Spleen (tissue), 7 donors: Measurements from ENCODE around the gene METAP1D.

Experiments
- CTCF ChIP-seq, 11 experiments: fragments of 200-600 bp in 7 of 11; fragments of 450-650 bp in 4 of 11; sonication (generic) in 4 of 11; IDR thresholded peaks in 8 of 11; conservative IDR thresholded peaks in 3 of 11; 1 replicate in 7 of 11; 2 replicates in 4 of 11; pipeline versions ENCODE4 v1.4.0 to v1.8.0; 2016 to 2021; ENCODE audit warnings: antibody characterized with exemption in 11 of 11, inconsistent platforms in 4 of 11, mild to moderate bottlenecking in 1 of 11
- POLR2A ChIP-seq, 3 donors: fragments of 450-650 bp; IDR thresholded peaks; one replicate each; pipeline ENCODE4 v1.5.1; 2017; ENCODE audit warnings: antibody characterized with exemption in 3 of 3, mild to moderate bottlenecking in 1 of 3
- donor health status: DM: no; HTN: no; CAD: no; lungs with moderate emphysema.
- donor health status: DM: no; HTN: no; CAD: no.
- donor health status: DM: no; HTN: no; CAD: no.

DNA sequence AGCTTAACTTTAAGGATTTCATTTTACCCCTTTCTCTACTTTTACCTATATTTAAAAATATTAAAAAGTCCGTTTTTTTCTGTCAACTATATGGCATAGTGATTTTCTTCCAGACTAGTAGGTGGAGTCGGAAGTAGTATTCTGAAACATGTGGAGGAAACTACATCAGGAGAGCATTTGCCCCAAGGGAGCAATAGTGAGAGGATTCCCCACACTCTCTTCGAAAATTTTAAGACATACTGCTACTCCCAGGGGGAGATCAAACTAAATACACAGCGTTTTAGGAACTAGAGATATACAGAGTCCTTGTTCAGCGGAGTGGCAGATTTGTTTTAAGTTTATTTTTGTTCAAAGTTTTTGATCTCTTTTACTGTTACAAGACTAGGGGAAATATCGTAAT is 40.6 kb downstream of the METAP1D start:
- TF ChIP-seq CTCF (IDR thresholded peaks at IDR 0.05 in 8 of 11, conservative IDR thresholded peaks at IDR 0.05 in 3 of 11) = no peak
- TF ChIP-seq POLR2A (IDR thresholded peaks at IDR 0.05) = no peak
